Measurements from ENCODE around the gene RNF10.

DNA sequence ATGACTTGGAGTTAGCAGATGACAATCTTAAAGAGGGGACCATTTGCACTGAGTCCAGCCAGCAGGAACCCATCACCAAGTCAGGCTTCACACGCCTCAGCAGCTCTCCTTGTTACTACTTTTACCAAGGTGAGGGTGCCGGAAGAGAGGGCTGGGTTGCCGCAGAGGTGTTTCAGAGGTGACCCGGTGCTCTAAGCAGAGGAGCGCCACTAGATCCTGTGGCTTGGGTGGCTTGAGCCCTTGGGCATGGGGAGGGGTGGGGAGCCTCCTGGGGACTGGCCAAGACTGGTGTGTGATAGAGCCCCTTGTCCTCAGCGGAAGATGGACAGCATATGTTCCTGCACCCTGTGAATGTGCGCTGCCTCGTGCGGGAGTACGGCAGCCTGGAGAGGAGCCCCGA, 29.3 kb downstream of the RNF10 start:
- TF ChIP-seq, protein P1, sequence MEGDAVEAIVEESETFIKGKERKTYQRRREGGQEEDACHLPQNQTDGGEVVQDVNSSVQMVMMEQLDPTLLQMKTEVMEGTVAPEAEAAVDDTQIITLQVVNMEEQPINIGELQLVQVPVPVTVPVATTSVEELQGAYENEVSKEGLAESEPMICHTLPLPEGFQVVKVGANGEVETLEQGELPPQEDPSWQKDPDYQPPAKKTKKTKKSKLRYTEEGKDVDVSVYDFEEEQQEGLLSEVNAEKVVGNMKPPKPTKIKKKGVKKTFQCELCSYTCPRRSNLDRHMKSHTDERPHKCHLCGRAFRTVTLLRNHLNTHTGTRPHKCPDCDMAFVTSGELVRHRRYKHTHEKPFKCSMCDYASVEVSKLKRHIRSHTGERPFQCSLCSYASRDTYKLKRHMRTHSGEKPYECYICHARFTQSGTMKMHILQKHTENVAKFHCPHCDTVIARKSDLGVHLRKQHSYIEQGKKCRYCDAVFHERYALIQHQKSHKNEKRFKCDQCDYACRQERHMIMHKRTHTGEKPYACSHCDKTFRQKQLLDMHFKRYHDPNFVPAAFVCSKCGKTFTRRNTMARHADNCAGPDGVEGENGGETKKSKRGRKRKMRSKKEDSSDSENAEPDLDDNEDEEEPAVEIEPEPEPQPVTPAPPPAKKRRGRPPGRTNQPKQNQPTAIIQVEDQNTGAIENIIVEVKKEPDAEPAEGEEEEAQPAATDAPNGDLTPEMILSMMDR (IDR thresholded peaks at IDR 0.05; ENCODE audit: low read length), result no peak
- no peak for TF ChIP-seq EZH2 (IDR thresholded peaks at IDR 0.05; ENCODE audit: borderline replicate concordance, low read length)

Measured in OCI-LY1 (cell line).